CD4-positive, alpha-beta T cell treated with Interferon alpha-2 for 1 hour (primary cell): Measurements from ENCODE around the gene SYT17.

Source experiments
- DNase-seq, 2 donors: peaks; one replicate each; pipeline ENCODE4 v3.0.0-alpha.2; 2020 to 2022

Gene SYT17, protein sequence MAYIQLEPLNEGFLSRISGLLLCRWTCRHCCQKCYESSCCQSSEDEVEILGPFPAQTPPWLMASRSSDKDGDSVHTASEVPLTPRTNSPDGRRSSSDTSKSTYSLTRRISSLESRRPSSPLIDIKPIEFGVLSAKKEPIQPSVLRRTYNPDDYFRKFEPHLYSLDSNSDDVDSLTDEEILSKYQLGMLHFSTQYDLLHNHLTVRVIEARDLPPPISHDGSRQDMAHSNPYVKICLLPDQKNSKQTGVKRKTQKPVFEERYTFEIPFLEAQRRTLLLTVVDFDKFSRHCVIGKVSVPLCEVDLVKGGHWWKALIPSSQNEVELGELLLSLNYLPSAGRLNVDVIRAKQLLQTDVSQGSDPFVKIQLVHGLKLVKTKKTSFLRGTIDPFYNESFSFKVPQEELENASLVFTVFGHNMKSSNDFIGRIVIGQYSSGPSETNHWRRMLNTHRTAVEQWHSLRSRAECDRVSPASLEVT

GRCh38 chr16:19167710-19168370 lies at the start of gene SYT17:
Gene SYT17, plus strand, starts transcription at chr16:19168240. Its CDS starts 407 bp downstream, at chr16:19168647.
- peak; percentile 8 to 57 for DNase-seq

DNA sequence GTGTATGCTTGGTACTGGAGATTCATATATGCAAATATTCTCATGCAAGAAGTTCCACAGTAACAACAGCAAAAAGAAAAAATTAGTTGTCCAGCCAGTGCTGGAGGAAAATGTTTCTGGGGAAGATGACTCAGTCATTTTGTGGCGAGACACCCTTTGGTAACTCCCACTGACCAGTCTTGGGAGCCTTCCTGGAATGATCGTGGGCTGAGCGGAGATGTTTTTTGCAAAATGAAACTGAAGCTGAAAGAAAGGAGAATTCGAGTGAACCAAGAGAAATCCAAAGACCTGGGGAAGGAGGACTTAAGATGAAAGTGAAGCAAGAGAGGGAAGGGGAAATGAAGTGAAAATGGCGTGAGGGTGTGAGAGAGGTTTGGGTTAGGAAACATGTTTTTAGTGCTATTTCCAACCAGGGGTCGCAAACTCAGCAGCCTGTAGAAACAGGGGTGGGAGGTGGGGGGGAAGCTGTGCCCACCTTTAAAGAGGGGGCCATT lies 49.1 kb upstream of the SYT17 start:
- DNase-seq, result peak; percentile 43 to 71

DNA sequence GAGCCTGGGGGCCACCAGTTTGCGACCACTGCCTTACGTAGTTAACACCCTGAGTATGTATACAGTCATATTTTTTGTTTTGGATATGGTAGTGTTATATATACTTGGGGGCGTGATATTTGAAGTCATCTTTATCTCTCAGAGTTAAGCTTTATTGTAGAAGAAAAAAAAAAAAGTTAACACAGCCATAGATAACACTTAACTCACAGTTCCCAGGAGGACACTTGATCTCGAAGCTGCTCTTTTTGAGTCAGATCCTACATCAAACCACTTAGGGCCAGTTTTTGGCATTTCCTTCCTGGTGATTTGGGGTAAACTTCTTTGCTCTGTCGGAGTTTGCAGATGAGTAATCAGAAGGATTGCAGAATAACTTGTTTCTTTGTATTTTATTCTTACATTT lies 48.5 kb upstream of the SYT17 start:
- DNase-seq, result no peak

DNA sequence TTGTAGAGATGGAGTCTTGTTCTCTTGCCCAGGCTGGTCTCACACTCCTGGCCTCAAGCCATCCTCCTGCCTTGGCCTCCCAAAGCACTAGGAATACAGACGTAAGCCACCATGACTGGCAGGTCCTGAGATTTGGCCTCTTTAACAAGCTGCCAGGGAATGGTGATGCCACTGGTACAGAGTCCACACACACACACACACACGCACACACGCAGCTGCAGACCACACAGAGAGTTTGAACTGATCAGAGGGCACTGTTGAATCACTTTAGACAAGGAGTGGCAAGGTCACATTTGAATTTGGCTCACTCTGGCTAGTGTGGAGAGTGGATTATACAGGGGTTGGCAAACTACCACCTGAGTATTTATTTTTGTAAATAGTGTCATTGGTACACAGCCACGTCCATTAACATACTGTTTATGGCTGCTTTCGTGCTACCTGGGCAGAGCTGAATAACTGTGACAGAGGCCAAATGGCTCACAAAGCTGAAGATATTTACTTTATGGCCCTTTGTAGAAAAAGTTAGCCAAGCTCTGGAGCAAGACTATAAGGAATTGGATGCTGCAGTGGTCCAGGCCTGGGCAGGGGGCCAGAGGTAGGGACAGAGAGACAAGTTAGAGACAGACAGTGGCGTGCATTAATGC lies 44.4 kb upstream of the SYT17 start:
- no peak for DNase-seq

DNA sequence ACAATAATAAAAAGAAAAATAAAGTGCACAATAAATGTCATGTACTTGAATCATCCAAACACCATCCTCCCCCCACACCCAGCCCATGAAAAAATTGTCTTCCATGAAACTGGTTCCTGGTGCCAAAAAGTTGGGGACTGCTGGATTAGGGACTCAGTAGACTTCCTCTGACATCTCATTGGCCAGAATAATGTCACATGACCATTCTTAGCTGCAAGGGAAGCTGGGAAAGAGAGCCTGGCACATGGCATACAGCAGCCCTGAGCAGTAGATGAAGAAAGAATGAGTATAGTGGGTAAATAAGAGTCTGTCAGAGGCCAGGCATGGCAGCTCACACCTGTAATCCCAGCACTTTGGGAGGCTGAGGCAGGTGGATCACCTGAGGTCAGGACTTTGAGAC lies 41.7 kb upstream of the SYT17 start:
- DNase-seq, result no peak

- DNase-seq, result no peak
These were observed 40.8 kb upstream of the SYT17 start for GRCh38 chr16:19127205-19127604.

- no peak for DNase-seq
These were observed 40.3 kb upstream of the SYT17 start for GRCh38 chr16:19127674-19128131.

- no peak for DNase-seq
These were observed 39.4 kb upstream of the SYT17 start for GRCh38 chr16:19128454-19129200.

GRCh38 chr16:19130385-19130784 lies 37.7 kb upstream of the SYT17 start:
- DNase-seq, result no peak

DNA sequence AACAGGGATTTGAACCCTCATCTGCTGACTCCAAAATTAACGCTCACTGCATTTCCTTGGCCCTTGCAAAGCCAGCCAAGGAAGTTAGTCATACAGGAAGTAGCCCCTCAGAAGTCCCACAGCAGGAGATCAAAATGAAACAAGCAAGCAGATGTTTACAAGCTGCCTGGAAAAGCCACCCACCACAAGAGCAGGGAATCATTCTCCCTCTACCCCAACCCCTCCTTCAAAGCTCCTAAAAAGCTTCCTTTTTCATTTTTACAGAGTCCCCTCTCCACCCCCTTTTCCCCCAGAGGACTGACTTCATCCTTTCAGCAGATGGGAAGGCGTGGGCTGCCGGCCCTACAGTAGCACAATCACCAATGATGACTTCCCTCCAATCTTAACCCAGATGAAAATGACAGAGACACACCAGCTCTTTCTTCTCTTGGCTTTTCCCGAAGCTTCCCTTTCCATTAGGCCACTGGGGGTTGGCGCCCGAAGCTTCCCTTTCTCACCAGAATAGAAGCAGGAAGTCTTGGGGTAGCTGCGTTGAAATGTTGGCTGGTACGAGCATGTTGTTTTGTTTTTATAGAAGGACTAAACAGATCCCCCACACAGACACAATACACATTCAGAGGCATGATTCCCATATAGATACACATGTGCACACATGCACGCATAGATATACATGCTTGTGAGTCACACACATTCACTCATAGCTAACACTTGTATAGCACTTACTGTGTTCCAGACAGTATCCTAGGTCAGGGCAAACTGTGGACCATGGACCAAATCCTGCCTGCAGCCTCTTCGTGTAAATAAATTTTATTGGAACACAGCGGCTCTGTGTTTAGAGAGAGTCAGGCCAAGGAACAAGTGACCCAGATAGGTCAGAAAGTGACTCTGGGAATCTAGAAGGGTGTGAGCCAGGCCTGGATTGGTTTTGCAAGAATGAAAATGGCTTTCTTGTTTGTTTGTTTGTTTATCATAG lies 36.9 kb upstream of the SYT17 start:
- no peak for DNase-seq

DNA sequence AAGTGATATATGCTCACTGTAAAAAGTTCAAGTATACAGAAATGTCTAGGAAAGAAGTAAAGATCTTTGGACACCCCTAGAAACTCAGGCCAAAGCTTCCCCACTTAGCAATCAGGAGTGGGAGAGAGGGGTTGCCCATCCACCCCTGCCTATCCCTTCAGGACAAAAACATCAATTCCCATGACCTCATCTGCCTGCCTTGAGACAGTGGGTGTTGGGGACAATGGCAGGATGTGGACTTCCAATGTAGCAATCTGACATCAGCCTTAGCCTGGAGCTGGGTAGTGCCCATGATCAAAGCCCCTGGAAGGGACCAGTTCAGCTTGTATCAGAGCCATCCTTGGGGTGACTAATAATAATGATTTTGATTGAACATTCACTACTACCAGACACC lies 36.2 kb upstream of the SYT17 start:
- no peak for DNase-seq

- DNase-seq, result no peak
These were observed 35.8 kb upstream of the SYT17 start for GRCh38 chr16:19132255-19132654.

DNA sequence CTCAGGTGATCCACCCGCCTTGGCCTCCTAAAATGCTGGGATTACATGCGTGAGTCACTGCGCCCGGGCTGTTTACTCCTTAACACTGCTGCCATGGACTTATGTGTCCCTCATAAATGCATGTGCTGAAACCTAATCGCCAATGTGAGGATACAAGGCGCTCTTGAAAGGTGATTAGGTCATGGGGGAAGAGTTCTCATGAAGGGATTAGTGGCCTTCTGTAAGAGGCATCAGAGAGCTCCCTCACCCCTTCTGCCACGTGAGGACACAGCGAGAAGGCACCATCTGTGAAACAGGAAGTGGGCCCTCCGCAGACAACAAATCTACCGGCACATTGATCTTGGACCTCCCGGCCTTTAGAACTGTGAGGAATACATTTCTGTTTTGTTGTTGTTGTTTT lies 35.1 kb upstream of the SYT17 start:
- DNase-seq, result no peak

- DNase-seq, result no peak
These were observed 34.4 kb upstream of the SYT17 start for GRCh38 chr16:19133600-19133999.

DNA sequence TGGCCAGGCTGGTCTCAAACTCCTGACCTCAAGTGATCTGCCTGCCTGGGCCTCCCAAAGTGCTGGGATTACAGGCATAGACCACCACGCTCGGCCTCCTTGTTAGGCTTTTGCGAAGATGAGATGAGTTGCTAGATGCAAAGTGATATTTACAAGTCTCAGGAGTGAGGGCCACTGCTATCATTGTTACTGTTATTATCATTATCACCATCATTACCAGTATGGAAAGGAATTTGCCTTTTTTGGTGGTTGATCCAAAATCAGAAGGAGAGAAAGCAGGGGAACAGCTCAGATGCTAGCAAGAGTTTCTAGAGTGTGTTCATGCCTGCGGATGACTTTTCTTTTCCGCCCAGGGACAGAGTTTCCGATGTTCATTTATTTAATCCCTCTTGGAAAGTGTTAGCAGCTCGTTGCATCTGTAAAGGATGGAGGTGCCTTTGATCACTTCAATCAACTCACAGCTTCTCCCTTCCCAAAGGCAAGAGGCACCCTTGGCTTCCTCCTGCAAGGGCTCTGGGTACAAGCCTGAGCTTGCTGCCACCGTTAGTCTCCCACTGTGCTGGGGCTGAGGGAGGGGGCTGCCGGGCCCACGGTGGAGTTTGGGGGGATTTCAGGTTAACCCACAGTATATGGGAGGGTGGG lies 32.7 kb upstream of the SYT17 start:
- no peak for DNase-seq

GRCh38 chr16:19135896-19136438 lies 32.1 kb upstream of the SYT17 start:
- no peak for DNase-seq

GRCh38 chr16:19136549-19137196 lies 31.4 kb upstream of the SYT17 start:
- DNase-seq, result no peak

DNA sequence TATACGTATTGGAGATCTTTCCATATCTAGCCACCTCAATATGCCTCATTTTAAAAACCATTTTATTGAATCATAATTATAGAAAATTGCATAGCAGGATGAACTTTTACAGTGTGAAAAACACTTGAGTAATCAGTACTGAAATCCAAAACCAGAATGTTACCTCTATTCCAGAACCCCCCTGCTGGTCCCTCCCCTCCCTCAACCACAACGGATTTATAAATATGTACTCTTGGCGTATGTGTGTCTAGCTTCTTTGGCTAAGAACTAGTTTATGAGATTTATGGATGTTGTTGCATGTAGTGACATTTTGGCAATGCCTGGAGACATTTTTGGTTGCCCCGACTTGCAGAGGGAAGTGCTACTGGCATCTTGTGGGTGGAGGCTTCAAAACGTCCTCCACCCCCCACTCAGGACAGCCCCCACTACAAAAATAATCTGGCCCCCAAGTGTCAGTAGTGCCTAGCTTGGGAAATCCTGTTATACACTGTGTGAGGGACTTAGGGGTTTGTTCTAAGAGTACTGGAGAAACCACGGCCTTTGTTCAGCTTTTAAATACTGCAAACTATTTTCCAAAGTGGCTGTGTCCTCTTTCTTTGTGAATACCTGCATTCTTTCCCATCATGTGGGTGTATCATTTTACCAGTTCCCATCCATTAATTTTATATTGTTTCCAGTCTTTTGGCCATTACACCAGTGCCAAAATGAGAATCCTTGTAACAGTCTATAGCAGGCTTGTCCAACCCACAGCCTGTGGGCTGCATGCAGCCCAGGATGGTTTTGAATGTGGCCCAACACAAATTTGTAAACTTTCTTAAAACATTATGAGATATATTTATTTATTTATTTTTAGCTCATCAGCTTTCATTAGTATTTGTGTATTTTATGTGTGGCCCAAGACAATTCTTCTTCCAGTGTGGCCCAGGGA lies 30.6 kb upstream of the SYT17 start:
- DNase-seq, result no peak

GRCh38 chr16:19138601-19139000 lies 29.4 kb upstream of the SYT17 start:
- no peak for DNase-seq
